ENCODE measurements around the gene IMMP2L. TPM values are rescaled to one million over a fixed set of nuclear protein-coding genes. Genes with fewer than 3 reads are reported as not detected.

The IMMP2L gene
- total RNA-seq, 1 donor from 2014 or later = 19.0 TPM

DNA sequence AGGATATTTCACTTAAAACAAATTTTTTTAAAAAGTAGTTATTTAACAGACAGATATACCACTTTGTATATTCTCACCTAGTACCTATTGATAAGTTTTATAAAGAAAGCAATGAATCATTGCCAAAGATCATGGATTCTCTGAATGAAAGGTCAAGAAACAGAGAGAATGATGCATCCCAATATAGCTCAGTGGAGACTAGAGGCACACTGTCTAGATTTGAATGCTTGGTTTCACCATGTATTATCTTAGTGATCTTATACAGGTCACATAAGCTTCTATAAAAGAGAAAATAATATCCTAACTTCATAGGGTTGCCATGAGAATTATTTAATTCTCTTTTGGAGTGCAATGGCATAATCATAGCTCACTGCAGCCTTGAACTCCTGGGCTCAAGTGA is 558.4 kb downstream of the IMMP2L start:
- TF ChIP-seq, protein P1, sequence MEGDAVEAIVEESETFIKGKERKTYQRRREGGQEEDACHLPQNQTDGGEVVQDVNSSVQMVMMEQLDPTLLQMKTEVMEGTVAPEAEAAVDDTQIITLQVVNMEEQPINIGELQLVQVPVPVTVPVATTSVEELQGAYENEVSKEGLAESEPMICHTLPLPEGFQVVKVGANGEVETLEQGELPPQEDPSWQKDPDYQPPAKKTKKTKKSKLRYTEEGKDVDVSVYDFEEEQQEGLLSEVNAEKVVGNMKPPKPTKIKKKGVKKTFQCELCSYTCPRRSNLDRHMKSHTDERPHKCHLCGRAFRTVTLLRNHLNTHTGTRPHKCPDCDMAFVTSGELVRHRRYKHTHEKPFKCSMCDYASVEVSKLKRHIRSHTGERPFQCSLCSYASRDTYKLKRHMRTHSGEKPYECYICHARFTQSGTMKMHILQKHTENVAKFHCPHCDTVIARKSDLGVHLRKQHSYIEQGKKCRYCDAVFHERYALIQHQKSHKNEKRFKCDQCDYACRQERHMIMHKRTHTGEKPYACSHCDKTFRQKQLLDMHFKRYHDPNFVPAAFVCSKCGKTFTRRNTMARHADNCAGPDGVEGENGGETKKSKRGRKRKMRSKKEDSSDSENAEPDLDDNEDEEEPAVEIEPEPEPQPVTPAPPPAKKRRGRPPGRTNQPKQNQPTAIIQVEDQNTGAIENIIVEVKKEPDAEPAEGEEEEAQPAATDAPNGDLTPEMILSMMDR (IDR thresholded peaks at IDR 0.05; ENCODE audit: insufficient read depth, low read length, severe bottlenecking) = no peak
- no peak for FAIRE-seq
- no peak for DNase-seq (ENCODE audit: low read depth)
- Histone ChIP-seq H3K4me3 (ENCODE audit: low read depth, low read length) (no peak overlapping the region), H3K27me3 (ENCODE audit: control insufficient read depth, insufficient read depth, low read length) (no peaks in the 10 kb centered on the region), H3K36me3 (ENCODE audit: control insufficient read depth, insufficient read depth, low read length) (no peaks in the 10 kb centered on the region)

DNA sequence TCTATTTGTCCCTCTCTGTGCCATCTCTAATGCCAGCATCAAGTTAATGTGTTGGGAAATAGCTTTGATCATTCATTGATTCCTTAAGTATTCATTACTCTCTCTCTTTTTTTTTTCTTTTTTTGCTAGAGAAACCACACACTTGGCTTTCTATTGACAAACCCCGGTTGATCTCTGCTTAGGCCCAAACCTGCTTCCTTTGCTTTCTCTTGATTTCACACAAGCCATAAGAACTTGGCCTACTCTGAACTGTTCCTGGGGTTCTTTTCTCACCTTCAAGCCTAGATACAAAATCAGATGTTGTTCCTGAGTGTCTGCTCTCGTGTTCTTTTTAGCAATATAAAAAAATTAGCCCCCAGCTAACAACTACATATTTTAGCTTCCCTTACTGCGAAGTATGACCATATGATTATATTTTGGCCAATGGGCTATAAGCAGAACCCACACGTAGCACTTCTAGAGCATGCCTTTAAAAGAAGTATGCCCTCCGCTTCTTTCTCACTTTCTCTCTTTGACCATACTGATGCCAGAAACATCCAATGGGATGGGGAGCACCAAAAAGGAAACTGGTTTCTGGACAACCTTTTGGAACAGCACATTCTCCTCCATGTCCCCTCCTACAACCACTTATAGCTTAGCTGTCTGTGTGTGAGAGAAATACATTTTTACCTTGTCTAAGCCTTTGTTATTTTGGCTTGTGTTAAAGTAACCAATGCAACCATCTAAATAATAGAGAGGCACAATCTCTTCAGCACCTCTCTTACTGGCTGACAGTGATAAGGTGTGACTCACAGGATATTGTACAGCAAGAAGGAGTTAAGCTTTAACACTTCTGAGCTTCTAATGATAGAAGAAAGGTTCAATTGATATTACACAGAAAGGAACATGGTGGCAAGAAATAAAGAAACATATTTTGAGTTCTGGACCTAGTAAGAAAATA is 568.0 kb downstream of the IMMP2L start:
- no peaks in the 10 kb centered on the region for H3K27me3 ChIP-seq (ENCODE audit: control insufficient read depth, insufficient read depth, low read length)
- H3K4me3 ChIP-seq (ENCODE audit: low read depth, low read length) = no peak overlapping the region
- FAIRE-seq = no peak
- no peaks in the 10 kb centered on the region for H3K36me3 ChIP-seq (ENCODE audit: control insufficient read depth, insufficient read depth, low read length)
- DNase-seq (ENCODE audit: low read depth) = peak; percentile 21
- TF ChIP-seq, protein P1 (IDR thresholded peaks at IDR 0.05; ENCODE audit: insufficient read depth, low read length, severe bottlenecking) = no peak

DNA sequence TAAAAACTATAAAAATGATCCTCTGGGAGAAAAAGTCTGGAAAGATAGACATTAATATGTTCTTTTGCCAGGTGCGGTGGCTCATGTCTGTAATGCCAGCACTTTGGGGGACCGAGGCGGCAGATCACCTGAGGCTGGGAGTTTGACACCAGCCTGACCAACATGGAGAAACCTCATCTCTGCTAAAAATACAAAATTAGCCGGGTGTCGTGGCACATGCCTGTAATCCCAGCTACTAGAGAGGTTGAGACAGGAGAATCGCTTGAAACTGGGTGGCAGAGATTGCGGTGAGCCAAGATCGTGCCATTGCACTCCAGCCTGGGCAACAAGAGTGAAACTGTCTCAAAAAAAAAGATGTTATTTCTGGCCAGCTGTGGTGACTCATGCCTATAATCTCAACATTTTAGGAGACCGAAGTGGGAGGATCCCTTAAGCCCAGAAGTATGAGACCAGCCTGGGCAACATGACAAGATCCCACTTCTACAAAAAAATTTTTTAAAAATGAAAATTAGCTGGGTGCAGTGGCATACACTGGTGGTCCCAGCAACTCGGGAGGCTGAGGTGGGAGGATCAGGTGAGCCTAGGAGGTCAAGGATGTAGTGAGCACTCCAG is 573.3 kb downstream of the IMMP2L start:
- Histone ChIP-seq H3K27me3 (ENCODE audit: control insufficient read depth, insufficient read depth, low read length) (no peaks in the 10 kb centered on the region), H3K36me3 (ENCODE audit: control insufficient read depth, insufficient read depth, low read length) (no peaks in the 10 kb centered on the region), H3K4me3 (ENCODE audit: low read depth, low read length) (no peak overlapping the region)
- TF ChIP-seq, protein P1 (IDR thresholded peaks at IDR 0.05; ENCODE audit: insufficient read depth, low read length, severe bottlenecking) = no peak
- FAIRE-seq = no peak
- DNase-seq (ENCODE audit: low read depth) = no peak

DNA sequence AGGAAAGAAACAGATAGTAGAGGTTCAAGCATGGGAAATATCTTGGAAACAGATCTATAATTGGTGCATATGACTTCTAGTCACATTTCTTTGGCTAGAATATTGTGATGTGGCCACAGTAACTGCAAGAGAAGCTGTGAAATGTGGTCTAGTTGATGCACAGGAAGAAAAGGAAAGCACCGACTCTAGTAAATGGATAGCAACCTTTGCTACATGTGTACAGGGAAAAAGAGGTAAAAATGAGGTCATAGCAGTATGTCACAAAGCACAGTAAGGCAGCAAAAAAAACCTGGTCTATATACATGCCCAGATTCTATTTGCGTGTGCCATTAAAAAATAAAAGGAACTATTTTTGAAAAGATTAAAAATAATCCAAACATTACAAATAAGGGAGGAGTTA is 573.9 kb downstream of the IMMP2L start:
- H3K27me3 ChIP-seq (ENCODE audit: control insufficient read depth, insufficient read depth, low read length) = no peaks in the 10 kb centered on the region
- DNase-seq (ENCODE audit: low read depth) (no peak), FAIRE-seq (no peak)
- TF ChIP-seq, protein P1 (IDR thresholded peaks at IDR 0.05; ENCODE audit: insufficient read depth, low read length, severe bottlenecking) = no peak
- no peak overlapping the region for H3K4me3 ChIP-seq (ENCODE audit: low read depth, low read length)
- H3K36me3 ChIP-seq (ENCODE audit: control insufficient read depth, insufficient read depth, low read length) = no peaks in the 10 kb centered on the region

DNA sequence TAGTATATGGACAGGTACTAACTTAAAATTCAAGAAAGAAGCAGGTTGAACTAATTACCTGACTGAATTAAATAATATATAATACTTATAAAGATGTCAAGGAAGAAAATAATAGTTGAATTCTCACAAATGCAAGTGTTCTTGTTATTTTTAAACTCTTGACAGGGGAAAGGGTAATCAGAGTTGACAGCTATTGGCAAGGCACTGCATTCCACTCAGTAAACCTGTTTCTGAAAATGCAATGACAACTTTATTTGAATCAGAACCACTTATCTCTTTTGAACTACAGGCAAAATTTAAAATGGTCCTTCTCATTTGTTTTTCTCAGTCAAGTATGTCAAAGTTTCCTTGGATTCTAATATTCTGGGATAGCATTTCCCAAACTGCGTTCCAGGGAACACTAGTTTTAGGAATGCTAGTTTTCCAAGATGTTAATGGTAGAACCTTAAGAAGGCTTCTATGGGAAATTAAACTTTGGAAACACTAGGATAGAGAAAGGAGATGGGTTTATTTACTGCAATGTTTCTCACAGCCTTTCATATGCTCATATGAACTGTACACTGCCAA is 575.1 kb downstream of the IMMP2L start:
- FAIRE-seq = no peak
- TF ChIP-seq, protein P1 (IDR thresholded peaks at IDR 0.05; ENCODE audit: insufficient read depth, low read length, severe bottlenecking) = no peak
- H3K4me3 ChIP-seq (ENCODE audit: low read depth, low read length) = no peak overlapping the region
- H3K27me3 ChIP-seq (ENCODE audit: control insufficient read depth, insufficient read depth, low read length) = no peaks in the 10 kb centered on the region
- no peak for DNase-seq (ENCODE audit: low read depth)
- H3K36me3 ChIP-seq (ENCODE audit: control insufficient read depth, insufficient read depth, low read length) = no peaks in the 10 kb centered on the region
